Left kidney (tissue), 2 donors: Measurements from ENCODE around the gene STK17A. TPM values are rescaled to one million over a fixed set of nuclear protein-coding genes. Genes with fewer than 3 reads are reported as not detected.
"Not testable (repeated sequence)": the region's sequence is repeated elsewhere in the genome, so short reads cannot be mapped to it uniquely, and the experiment has no call there.

Source experiments
- DNase-seq: peaks from one replicate; pipeline ENCODE4 v3.0.0-alpha.2; 2013
- polyA plus RNA-seq: library from polyadenylated mRNA; unstranded; fragments of 120-200 nt; gene quantifications from one replicate; pipeline ENCODE4 v1.2.1, GENCODE V29; 2013; ENCODE audit not compliant: insufficient read length

STK17A gene
- polyA plus RNA-seq, 1 donor, result 29.0 TPM

DNA sequence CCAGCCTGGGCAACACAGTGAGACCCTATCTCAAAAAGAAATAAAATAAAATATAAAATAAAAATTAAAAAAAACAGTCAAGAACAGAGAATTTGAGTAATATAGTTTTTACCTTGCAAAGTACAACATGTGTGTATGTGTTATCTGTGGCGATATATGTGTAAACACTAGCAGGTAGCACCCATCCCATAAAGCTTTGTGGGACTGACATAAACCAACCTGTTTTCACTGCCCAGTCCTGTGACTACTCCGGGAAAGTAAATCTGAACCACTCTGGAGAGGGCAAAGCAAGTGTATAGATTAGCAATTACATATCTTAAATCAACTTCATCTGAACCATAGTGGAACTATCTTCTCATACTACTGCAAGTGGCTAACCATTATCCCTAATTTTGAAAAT, 74.1 kb downstream of the STK17A start:
- DNase-seq, result no peak

DNA sequence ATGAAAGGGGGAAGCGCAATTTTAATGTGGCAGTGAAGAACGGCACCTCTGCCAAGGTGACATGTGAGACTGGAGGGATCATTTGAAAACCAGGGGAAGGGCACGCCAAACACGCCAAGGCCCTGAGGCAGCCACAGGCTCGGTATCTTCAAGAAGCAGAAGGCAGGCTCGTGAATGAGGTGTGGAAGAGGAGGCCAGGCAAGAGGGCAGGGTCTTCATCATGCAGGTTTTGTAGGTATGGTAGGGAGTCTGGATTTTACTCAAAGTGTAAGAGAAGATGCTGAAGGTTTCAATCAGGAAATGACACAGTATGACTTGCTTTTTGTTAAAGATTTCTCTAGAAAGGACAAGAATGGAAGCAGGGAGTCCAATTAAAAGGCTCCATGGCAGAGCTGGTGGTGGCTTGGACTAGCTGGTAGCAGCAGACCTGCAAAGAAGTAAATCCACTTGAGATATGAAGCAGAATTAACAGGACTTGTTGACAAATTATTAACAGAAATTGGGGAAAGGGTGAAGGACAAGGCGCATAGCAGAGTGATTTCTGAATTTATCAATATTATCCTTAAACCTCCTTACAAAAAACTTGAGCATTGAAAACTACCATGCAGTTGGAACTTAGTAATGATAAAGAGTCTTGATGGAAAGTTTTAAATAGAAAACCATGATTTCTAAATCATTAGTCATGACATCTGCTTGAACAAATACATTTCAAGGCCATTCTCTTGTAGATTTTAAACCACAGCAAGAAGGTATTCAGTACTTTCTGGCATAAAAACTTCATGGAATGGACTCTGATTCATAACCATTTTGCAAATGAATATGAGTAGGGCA, 76.0 kb downstream of the STK17A start:
- no peak for DNase-seq

DNA sequence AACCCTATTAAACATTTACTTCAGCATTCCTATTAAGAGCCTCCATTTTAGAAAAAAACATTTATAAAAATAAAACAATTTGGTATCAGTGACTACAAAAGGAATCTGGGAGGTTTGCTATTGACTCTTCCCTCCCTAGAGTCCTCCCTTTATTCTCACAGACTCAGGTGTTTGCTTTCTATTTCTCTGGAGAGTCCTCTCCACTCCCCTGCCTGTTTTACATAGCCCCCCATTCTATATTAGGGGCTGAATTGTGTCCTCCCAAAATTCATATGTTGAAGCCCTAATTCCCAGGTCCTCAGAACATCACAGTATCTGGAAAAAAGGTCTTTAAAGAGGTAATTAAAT, 76.6 kb downstream of the STK17A start:
- no peak for DNase-seq

DNA sequence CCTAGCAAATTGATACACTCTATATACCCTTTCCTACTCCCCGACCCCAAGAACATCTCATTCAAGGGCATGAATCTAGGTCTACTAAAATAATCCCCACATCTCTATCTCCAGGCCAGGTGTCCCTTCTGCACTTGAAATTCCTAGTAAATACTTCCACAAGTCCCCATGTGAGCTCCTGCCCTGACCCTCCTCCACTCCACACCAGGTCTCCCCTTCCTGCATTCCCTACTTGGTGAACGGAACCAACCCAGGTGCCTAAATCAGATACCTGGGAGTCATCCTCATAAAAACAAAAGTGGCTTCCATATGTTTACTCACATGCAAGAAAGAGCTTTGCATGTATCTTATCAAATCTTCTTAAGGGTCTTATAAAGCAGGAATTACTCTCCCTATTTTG, 77.2 kb downstream of the STK17A start:
- no peak for DNase-seq

DNA sequence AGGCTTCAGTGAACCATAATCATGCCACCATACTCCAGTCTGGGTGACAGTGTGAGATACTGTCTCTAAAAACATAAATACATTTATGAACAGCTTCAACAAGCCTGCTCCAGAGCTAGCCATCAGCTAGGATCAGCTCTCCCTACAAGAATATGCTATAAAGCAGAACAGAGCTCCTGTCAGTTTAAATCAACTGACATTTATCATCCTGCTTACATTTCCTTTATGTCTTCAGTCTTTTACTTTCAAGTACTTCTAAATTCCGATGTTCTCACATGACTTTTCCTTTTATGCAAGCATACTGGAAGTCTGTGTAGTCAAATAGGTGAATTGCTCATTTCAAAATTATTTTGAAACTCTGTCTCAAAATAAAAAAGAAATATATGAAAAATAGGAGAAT, 81.8 kb downstream of the STK17A start:
- no peak for DNase-seq

DNA sequence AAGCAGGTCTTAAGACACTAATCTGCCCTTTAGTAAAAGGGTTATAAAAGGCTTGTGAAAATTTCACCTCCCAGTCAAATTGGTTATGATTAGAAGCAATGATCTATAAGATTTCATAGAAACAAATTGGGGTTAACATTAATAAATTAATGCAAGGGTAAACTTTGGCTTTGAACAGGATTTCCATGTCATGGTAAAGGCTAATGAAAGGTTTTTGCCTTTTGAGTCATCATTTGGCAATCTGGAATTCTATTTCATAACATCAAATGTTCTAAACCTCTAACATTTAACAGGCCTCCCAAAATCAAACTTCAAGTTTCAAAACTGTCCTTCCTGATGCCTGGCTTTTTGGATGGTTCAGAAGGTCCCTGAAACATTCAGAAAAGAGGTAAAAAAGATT, 84.0 kb downstream of the STK17A start:
- no peak for DNase-seq

DNA sequence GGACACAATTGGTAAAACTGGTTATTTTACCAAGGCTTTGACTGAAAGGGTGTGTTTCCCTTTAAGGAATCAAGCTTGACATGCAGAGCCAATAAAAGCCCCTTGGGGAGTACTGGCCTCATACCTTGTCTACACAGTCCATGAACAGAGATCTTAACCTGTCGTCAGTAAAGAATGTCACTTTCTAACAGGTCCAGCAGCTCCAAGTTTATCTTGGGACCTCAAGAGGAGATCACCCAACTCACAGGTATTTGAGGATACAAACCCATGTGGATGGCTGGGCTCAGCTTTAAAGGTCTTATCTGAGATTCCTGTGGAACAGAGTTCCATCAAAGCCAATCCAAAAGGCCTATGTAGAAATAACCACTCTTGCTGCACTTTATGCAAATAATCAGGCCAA, 85.1 kb downstream of the STK17A start:
- DNase-seq, result no peak

DNA sequence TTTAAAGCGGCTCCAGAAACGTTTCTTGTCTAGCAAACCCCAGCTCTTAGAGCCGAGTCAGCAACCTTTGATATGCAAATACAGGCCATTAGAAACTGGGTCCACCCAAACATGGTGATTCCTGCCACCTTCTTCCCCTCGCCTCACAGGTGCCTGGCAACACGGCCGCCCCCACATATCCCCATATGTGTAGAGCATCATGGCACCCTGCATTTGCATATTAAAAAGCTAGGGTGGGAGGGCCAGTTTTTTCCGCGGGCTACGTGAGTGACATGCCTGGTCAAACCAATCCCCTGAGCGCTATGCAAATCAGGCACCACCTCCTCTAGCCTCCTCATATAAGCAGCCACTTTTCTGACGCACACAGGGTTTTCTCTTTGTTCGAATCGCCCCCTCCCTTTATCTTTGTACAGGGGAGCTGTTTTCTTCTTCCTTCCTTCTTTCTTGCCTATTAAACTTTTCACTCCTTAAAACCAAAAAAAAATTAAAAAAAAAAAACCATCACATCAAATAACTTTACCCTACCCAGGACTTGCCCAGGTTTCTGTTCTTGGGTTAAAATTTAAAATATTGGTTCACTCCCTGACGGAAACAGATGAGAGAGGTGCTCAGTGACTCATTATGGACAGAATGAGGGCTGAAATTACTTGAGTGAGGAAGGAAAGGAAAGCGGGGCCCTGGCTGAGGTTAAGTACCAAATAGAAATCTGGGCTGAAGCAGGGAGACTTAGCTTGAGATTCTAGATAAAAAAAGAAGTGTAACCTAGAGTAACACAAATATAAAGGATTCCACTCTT, 86.6 kb downstream of the STK17A start:
- DNase-seq, result no peak

DNA sequence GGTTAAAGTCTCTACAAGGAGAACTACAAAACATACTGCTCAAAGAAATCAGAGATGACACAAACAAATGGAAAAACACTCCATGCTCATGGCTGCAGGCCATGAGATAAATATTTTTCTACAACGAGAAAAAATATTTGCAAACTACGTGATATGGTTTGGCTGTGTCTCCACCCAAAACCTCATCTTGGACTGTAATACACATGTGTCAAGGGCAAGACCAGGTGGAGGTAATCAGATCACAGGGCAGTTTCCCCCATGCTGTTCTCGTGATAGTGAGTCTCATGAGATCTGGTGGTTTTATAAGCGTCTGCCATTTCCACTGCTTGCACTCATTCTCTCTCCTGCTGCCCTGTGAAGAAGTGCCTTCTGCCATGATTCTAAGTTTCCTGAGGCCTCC, 88.6 kb downstream of the STK17A start:
- DNase-seq, result no peak

DNA sequence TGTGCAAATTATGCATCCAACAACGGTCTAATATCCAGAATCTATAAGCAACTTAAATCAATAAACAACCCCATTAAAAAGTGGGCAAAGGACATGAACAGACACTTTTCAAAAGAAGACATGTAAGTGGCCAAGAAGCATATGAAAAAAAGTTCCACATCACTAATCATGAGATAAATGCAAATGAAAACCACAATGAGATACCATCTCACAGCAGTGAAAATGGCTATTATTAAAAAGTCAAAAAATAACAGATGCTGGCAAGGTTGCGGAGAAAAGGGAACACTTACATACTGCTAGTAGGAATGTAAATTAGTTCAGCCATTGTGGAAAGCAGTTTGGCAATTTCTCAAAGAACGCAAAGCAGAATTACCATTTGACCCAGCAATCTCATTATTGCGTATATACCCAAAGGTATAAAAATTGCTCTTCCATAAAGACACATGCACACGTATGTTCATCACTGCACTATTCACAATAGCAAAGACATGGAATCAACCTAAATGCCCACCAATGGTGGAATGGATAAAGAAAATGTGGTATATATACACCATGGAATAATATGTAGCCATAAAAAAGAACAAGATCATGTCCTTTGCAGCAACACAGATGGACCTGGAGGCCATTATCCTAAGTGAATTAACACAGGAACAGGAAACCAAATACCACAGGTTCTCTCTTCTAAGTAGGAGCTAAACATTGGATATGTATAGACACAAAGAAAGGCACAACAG, 90.5 kb downstream of the STK17A start:
- DNase-seq, result not testable (repeated sequence)

DNA sequence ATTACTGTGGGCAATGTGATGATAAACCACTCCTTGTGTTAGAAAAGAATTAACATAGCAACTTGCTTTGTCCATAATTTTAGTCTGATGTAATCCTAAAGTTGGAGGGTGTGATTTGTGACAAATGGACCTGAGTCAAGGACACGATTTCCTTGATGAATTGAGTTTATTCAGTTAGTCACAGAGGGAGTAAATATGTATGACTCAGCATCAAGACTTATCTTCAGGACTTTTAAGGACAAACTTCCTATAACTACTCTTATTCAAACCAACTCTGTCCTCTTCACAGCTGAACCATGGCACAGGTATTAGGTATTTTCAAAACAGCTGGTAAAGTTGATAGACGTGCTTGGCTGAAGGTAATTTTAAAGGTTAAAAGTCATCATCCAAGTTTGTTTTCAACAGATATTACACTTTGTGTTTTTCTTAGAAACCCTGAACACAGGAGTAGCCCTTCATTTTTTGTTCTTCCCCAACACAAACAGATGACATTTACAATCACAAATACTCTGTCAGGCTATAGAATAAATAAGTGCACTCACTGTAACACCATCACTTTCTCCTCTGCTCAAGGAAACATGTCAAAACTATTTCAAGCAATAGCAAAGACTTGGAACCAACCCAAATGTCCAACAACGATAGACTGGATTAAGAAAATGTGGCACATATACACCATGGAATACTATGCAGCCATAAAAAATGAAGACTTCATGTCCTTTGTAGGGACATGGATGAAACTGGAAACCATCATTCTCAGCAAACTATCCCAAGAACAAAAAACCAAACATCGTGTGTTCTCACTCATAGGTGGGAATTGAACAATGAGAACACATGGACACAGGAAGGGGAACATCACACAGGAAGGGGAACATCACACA, 91.9 kb downstream of the STK17A start:
- no peak for DNase-seq

Other genes starting within 250 kb of the STK17A start
- gene COA1, start 146.4 kb downstream of the STK17A start, polyA plus RNA-seq, result 90.6 TPM
- 52.7 TPM for gene BLVRA, start 175.6 kb downstream of the STK17A start, polyA plus RNA-seq